Smooth muscle cell of the coronary artery (primary cell): ENCODE measurements around the gene ACAT2. TPM values are rescaled to one million over a fixed set of nuclear protein-coding genes. Genes with fewer than 3 reads are reported as not detected.

Source experiments
- total RNA-seq: library from RNA; depleted of rRNA; stranded (reverse); fragments of >200 nt; gene quantifications from 2 replicates; pipeline ENCODE4 v1.2.3, GENCODE V29; 2014; ENCODE audit warnings: low replicate concordance

ACAT2 gene
- 20.0 and 58.9 TPM in 2 replicates for total RNA-seq

GRCh38 chr6:159761873-159762680, at the start of gene ACAT2:
Gene ACAT2, plus strand, starts transcription at chr6:159762045. Its CDS starts 43 bp downstream, at chr6:159762088.

GRCh38 chr6:159726918-159727716, 34.7 kb upstream of the ACAT2 start, which contains the start of gene WTAP:
Gene WTAP, plus strand, starts transcription at chr6:159727506. Its CDS starts 8,760 bp downstream, at chr6:159736266.

GRCh38 chr6:159789377-159790148, 27.7 kb downstream of the ACAT2 start, which contains the start of gene TCP1:
Gene TCP1, minus strand, starts transcription at chr6:159789602. Its CDS starts 134 bp downstream, at chr6:159789468.

GRCh38 chr6:159790149-159790955, 28.5 kb downstream of the ACAT2 start, which contains the start of gene MRPL18:
Gene MRPL18, plus strand, starts transcription at chr6:159790467. Its CDS starts 121 bp downstream, at chr6:159790588.

GRCh38 chr6:159800141-159800865, 38.5 kb downstream of the ACAT2 start, which contains the start of gene PNLDC1:
Gene PNLDC1, plus strand, starts transcription at chr6:159800276. Its CDS starts 32 bp downstream, at chr6:159800308.

Other genes starting within 250 kb of the ACAT2 start
- 308 and 7,525 TPM in 2 replicates for gene SOD2, start 68.8 kb upstream of the ACAT2 start, total RNA-seq
- 83.6 and 102 TPM in 2 replicates for gene WTAP, start 34.5 kb upstream of the ACAT2 start, total RNA-seq
- 265 and 378 TPM in 2 replicates for gene TCP1, start 27.6 kb downstream of the ACAT2 start, total RNA-seq
- gene MRPL18, start 28.4 kb downstream of the ACAT2 start, total RNA-seq = 48.6 and 79.1 TPM in 2 replicates
- gene PNLDC1, start 38.2 kb downstream of the ACAT2 start, total RNA-seq = 0.23 TPM in 1 of 2 replicates, not detected in the other
- under 0.01 TPM in 1 of 2 replicates, not detected in the other for gene MAS1, start 128.9 kb downstream of the ACAT2 start, total RNA-seq
- gene IGF2R, start 207.0 kb downstream of the ACAT2 start, total RNA-seq = 98.5 and 237 TPM in 2 replicates